ENCODE results near the gene MYO1B.

GRCh38 chr2:191389288-191389687, 144.1 kb downstream of the MYO1B start:
- TF ChIP-seq CTCF (conservative IDR thresholded peaks at IDR 0.05; ENCODE audit: low read depth, low read length), result no peak
- no peak for TF ChIP-seq EZH2 (IDR thresholded peaks at IDR 0.05; ENCODE audit: low read length, unreplicated experiment)

Data from PC-3 (cell line).